GM12892 (cell line): ENCODE measurements around the gene MYO7A.

Experiments used
- POLR2A ChIP-seq: IDR thresholded peaks from 2 replicates; pipeline ENCODE4 v1.6.1; 2011; ENCODE audit warnings: low read depth, low read length, control low read depth
- POLR2AphosphoS5 ChIP-seq: IDR thresholded peaks from 2 replicates; pipeline ENCODE4 v1.6.1; 2011; ENCODE audit warnings: low read depth, low read length, control low read depth

GRCh38 chr11:77213029-77213579 lies 85.1 kb downstream of the MYO7A start:
- TF ChIP-seq POLR2A (no peak), POLR2AphosphoS5 (no peak)
